GM15510 (cell line): ENCODE measurements around the gene TRIM66.

Source experiments
- POLR2A ChIP-seq: IDR thresholded peaks from 3 replicates; pipeline ENCODE4 v1.6.1; 2011; ENCODE audit warnings: borderline replicate concordance; ENCODE audit not compliant: insufficient read length; ENCODE audit errors: extremely low read depth

TRIM66 gene

GRCh38 chr11:8719721-8720120, 37.3 kb upstream of the TRIM66 start:
- TF ChIP-seq POLR2A = no peak

DNA sequence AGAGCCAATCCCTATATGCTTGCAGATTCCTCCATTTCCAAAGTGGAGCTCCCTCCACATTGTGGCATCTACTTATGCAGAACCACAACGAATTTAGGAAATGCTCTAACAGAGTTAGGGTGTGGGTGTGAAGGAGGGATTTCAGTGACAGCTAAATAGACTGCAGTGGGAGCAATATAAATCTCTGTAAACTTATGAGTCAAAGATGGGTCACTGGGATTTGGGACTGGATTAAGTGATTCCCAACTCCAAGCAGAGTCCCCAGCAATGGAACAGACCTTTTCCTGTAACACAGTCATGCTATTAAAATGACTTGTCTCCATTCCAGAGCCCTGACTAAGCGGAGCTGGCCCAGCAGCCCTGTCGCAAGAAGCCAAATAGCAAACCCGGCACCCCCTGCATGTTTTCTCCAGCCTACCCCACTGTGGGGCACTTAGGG, 36.8 kb upstream of the TRIM66 start:
- TF ChIP-seq POLR2A = no peak

- no peak for TF ChIP-seq POLR2A
Observed at GRCh38 chr11:8717876-8718753, 35.6 kb upstream of the TRIM66 start.

DNA sequence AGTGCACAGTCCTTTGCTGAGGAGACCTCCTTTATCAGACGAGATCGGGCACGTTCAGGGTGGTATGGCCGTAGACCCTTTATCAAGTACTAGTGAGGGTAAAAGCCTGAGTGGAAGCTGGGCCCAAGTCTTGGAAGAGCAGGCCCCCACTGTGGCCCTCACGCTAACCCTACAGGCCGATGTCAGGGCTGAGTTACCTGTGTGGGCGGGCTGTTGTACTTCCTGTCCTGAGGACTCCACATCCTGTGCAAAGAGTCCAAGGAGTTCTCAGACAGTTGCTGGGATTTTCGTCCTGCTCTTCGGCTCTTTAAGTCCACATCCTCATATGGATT, 35.0 kb upstream of the TRIM66 start:
- no peak for TF ChIP-seq POLR2A

GRCh38 chr11:8715501-8715900, 33.0 kb upstream of the TRIM66 start:
- no peak for TF ChIP-seq POLR2A

- no peak for TF ChIP-seq POLR2A
Observed at GRCh38 chr11:8714622-8715225, 32.3 kb upstream of the TRIM66 start.

GRCh38 chr11:8713760-8714454, 31.4 kb upstream of the TRIM66 start:
- TF ChIP-seq POLR2A = no peak

DNA sequence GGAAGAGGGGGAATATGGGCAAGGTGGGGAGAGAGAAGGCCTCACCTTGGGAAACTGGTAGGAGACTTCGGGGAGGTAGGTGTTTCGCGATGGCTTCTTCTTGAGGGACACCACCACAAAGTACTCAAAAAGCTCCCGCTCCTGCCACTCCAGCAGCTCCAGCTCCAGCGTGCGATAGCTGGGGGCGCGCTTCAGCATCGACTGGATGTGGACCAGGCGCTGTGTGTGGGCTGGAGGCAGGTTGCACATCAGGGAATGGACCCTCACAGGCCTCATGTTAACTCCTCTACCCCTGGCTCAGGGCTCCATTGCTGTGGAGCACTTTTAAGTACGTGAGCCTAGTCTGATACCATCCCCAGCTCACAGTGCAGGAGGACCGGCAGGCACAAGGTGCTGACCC, 30.0 kb upstream of the TRIM66 start:
- no peak for TF ChIP-seq POLR2A

DNA sequence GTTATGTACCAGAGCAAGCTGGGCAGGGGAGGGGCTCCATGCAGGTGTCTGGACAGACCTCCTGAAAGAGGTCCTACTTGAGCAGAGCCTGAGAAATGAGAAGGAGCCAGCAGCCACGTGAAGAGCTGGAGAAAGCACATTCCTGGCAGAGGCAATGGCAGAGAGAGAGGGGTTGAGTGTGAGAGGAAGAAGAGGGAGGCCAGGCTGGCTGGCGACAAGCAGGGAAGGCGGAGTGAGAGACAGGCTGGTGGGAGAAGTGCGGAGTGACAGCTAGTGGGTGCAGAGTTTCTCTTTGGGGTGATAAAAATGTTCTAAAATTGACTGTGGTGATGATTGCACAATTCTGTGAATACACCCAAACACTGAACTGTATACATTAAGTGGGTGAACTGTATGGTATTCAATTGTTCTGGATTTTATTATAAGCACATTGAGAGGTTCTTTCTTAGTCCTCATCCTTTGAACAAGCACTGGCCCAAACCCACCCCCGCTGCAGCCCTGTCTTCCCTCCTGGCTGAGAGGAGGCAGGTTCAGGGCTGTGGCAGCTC, 29.5 kb upstream of the TRIM66 start:
- no peak for TF ChIP-seq POLR2A

GRCh38 chr11:8709777-8710176, 27.3 kb upstream of the TRIM66 start:
- no peak for TF ChIP-seq POLR2A

DNA sequence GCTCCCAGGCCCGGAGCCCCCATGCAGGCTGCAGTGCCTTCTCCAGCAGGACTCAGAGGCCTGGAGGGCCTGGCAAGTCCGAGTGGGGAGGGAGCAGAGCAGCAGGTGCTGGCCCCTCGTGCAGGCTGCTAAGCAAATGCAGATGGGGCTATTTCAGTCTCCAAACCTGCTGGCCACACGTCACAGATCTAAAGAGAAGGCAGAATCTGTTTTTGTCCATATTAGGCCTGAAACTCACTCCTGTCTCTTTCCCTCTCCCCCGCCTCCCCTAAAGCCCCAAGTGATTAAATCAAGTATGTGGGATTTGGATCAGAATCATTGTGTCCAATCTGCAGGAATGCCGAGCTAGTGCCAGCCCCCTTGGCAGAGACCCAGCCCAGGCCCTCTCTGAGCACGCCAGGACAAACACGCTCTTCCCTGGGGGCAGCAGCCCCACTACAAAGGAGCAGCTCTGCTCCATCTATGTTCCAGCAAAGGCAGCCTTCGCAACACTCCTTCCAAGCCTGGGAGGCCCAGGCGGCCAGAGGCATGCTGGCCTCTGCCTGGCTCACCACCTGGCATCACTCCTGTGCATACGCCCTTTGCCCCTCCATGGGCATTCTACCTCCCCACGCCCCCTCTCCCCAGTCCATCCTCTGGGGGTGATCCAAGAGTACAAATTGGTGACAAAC, 26.7 kb upstream of the TRIM66 start:
- TF ChIP-seq POLR2A = no peak

GRCh38 chr11:8707541-8708191, 25.2 kb upstream of the TRIM66 start:
- TF ChIP-seq POLR2A = no peak

DNA sequence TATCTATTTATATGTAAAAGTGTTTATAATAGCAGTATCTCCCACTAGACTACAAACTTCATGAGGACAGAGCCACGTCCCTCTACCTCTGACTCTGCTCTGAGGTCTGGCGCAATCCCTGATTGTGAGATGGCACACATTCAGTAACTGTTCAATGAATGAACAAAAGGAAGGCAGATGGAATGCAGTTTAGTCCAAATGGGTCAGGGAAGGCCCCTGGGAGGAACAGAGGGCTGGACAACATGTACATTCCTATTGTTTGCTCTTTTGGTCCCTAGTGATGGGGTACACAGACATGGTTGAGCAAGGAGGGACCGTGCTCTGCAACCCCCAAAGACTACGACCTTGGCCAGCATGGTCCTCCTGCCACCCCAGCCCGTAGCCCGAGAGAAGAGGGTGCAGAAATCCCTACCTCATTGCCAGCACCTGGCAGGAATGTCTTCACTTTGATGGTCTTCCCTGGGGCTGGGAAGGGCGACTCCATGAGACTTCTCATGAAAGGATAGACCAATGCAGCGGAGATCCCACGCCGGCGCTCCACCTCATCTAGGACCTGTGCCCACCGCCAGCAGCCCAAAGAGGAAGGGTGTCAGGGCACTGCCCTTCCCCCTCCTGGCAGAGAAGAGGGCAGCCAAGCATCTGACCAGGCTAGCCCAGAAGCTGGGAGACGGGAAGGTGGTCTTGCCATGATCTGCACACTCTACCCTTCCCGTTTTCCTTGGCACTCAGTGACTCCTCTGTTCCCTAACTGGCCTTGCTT, 24.4 kb upstream of the TRIM66 start:
- TF ChIP-seq POLR2A = no peak

DNA sequence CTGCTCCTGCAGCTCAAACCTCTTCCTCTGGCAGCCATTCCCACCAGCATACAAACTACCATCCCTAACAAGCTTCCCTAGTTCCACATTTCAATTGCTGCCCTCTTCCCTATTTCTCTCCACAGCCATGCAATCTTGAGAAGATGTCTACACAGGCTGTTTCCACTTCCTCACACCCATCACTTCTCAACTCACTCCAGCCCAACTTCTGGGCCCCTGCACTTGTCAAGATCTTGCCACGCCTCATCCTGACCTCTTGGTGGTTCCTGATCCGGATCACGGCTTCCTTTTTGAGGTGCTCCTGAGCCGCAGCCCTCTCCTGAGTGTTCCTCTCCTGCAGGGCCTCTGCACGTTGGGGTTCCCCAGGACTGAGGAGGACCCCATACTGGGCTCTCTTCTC, 22.7 kb upstream of the TRIM66 start:
- no peak for TF ChIP-seq POLR2A

DNA sequence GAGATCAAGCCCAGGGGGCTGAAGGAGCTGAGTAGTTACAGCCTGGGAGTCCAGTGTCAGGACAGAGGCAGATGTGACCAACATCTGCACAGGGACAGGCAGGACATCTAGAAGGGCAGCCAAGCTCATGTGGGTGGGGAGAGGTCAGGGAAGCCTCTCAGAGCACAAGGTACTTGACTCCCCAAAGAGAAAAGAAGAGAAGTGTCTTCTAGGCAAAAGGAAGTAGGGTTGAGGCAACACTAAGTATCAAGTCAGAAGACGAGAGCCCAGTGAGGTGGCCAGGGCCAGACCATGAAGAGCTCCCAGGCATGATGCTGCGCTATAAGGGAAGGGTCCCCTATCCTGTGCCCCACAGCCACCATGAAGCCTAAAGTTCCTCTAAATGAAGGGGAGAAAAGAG, 21.7 kb upstream of the TRIM66 start:
- no peak for TF ChIP-seq POLR2A

- TF ChIP-seq POLR2A = no peak
Observed at GRCh38 chr11:8702598-8702915, 20.1 kb upstream of the TRIM66 start.
